GM04503 (cell line): ENCODE results near the gene FAM76A.
"Not testable (repeated sequence)": the region's sequence is repeated elsewhere in the genome, so short reads cannot be mapped to it uniquely, and the experiment has no call there.

ENCODE experiments used
- DNase-seq: peaks from one replicate; pipeline ENCODE4 v3.0.0-alpha.2; 2012; ENCODE audit warnings: low read depth

FAM76A gene

DNA sequence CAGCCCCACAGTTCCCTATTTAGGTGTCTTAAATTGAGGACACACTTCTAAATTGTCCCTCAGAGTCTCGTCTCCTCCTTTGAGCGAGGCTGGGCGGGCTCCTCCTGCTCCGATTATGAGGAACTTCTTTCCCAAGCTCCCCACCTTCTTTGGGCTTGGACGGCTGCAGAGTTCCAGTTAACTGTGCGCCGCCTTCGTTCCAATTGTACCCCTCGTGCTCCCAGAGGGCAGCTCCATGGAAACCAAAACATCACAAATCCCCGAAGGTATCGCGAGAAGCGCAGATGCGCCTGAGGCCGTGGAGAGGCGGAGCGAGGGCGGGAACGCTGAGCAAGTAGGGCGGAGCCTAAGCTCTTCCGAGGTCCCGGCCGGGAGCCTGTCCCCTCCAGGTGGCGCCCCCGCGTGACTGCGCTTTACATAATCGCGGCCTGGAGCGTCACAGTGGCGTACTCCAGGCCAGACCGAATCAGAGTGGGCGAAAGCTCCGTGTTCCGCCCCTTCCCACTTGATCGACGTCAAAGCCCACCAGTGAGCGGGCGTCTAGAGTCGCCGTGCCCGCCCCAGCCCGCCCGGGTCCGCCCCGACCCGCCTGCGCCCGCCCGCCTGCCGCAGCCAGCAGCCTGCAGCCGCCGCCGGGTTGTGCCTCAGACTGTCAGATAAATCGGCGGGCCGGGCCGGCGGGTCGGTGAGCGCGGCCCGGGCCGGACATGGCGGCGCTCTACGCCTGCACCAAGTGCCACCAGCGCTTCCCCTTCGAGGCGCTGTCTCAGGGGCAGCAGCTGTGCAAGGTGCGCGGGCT is at the start of gene FAM76A:
FAM76A (plus strand) TSS at position 588 of the 799 bp plus-strand sequence; CDS start at position 708, 120 bp downstream.
- DNase-seq: peak; percentile 93

DNA sequence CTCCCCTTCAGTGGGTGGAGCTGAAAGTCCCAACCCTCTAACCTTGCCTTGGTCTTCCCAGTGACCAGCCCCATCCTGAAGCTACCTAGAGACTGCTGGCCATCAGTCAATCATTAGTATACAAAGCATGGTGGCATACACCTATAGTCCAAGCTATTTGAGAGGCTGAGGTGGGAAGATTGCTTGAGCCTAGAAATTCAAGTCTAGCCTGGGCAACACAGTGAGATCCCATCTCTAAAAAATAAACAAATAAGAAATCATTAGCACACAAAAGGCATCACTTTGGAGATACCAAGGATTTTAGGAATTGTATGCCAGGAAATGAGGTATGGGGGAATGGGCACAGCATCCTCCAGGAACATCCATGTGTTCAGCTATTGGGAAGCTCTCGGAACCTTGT is 49.4 kb upstream of the FAM76A start:
- DNase-seq: no peak

DNA sequence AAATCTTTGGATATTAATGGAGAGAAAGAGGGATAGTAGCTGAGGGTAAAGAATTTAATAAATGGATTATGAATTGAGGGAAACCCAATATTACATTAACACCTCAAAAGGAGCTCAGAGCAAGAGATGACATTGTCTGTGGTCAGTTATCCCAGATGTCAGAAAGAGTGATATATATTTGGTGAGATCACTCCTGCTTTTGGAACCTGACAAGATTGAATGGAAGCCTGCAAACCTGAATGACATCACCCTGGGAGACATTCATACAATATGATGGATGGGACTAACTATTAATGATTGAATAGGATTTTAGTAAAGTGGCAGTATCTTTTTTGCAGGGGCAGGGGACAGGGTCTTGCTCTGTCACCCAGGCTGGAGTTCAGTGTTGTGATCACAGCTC is 47.0 kb upstream of the FAM76A start:
- DNase-seq: no peak

DNA sequence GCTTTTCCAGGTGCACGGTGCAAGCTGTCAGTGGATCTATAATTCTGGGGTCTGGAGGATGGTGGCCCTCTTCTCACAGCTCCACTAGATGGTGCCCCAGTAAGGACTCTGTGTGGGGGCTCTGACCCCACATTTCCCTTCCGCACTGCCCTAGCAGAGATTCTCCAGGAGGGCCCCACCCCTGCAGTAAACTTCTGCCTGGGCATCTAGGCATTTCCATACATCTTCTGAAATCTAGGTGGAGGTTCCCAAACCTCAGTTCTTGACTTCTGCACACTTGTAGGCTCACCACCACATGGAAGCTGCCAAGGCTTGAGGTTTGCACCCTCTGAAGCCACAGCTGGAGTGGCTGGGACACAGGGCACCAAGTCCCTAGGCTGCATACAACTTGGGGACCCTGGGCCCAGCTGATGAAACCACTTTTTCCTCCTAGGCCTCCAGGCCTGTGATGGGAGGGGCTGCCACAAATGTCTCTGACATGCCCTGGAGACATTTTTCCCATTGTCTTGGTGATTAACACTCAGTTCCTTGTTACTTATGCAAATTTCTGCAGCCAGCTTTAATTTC is 45.5 kb upstream of the FAM76A start:
- not testable (repeated sequence) for DNase-seq

DNA sequence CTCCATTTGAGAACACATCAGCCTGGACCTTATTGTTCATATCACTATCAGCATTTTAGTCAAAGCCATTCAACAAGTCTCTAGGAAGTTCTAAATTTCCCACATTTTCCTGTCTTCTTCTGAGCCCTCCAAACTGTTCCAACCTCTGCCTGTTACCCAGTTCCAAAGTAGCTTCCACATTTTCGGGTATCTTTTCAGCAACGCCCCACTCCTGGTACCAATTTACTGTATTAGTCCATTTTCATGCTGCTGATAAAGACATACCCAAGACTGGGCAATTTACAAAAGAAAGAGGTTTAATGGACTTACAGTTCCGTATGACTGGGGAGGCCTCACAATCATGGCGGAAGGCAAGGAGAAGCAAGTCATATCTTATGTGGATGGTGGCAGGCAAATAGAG is 44.2 kb upstream of the FAM76A start:
- not testable (repeated sequence) for DNase-seq

DNA sequence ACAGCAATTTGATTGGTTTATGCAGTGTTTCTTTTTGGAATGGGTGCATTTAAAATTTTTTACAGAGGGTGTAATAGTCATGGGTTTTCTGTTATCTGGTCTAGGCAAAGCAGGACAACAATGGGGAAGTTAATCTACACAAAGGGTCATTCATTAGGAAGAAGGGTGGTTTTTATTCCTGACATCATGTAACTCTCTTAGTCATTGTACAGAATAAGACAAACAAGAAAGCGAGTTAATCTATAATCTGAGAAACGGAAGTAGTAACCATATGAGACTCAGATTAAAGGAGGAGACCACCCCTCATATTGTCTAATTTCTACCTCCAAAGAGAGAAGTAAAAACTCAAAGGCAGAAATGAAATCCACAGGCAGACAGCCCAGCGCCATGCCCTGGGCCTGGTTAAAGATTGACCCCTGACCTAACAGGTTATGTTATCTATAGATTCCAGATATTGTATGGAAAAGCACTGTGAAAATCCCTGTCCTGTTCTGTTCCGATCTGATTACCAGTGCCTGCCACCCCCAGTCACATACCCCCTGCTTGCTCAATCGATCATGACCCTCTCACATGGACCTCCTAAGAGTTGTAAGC is 43.3 kb upstream of the FAM76A start:
- DNase-seq: no peak

DNA sequence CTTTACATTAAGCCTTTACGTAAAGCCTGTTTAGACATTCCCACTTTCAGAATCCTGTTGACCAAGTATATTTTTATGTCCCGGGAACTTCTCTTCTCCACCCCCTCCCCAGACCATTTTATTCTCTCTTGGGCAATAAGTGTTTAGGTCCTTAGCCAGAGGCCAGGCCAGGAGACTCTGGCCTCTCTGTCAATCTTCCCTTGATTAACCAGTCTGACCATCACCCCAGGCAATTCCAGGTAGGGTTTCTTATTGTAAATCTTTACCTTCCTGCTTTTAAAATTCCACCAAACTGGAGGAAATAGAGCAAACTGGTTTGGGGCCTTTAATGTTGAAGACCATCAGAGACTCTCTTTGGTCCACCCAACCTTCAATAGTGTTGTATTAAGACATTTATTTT is 41.6 kb upstream of the FAM76A start:
- no peak for DNase-seq

DNA sequence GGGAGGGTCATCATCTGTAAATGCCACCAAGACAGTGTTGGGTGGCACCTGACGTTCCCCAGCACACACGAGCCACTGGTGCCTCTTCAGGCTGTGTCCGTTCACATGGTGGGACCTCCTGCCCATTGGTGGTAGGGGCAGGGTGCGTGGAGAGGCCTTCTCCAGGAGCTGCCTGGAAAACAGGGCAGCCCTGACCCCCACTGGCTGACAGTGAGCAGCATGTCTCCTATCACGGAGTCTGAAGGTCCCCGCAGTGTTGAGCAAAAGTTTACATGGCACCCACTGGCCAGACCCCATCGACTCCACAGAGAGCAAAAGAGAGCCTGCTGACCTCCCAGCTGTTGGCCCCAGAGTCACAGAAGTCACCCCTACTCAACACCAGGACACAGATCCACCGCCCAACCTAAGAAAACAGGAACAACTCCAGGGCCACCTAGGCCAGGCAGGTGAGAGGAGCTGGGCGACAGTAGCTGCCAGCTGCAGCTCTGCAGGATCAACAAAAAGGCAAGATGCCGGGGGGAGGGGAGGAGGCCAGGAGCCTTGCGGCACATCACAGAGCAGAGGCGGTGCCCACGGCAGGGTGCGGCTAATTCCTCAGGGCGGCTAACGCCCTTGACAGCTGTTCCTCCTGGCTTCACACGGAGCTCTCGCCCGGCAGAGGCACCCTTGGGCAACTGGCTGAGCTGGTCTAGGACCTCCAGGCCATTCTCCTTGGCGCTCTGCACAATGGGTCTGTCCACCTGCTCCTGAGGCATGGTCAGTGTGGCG is 39.4 kb upstream of the FAM76A start:
- DNase-seq: no peak

DNA sequence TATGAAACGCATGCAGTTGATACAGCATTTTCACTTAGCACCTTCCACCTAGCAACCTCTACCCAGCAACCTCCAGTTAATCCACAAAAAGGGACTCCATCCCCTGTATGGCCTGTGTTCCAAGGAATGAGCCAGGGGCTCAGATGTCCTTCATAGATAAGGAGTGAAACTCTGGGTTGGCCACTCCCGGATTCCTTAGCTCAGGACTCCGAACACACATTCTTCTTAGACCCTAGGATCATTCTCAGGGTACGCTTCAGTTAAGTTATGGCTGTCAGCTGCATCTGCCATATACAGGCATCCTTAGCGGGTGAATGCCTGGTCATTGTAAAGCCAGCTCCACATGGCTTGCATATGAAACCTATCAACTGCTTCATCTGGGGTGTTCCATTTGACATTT is 37.9 kb upstream of the FAM76A start:
- no peak for DNase-seq

DNA sequence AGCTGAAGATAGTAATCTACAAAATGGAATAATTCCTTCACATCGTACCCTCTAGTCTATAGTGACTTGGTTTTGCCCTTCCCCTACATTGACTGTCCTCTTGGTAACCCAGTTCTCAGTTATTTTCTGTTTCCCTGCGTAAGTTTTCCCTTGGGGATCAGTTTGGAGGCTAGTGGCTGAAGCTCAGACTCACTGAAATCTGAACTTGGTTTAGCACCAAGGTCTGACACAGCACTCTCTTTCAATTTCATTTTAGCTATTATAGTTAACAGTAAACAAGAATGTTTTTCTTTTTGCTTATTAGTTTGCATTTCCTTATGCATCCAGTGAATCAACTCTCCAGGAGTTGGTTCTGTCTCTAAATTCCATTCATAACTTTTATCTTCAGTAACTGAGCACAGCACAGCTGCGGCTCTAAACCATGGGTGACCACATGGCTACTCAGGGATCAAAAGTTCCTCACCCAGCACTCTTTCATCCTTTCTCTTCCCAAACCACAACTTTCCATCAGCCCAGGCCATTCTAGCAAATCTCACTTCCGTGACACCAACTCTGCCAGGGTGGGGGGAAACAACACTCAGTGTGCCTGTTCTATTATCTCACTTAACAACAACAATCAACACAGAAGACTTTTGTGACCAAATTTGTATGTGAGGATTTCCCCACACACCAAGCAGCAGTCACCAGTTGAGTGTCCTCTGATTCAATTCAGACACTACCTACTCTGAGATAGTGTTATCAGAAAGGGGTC is 36.2 kb upstream of the FAM76A start:
- DNase-seq: peak; percentile 72

DNA sequence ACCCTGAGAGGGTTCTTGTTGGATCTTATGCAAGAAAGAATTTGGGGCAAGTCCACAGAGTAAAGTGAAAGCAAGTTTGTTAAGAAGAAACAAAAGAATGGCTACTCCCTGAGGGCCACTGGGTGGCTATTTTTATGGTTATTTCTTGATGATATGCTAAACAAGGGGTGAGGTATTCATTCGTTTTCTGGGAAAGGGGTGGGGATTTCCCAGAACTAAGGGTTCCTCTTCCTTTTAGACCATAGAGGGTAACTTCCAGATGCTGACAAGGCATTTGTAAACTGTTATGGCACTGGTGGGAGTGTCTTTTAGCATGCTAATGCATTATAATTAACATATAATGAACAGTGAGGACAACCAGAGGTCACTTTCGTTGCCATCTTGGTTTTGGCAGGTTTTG is 35.6 kb upstream of the FAM76A start:
- DNase-seq: no peak

DNA sequence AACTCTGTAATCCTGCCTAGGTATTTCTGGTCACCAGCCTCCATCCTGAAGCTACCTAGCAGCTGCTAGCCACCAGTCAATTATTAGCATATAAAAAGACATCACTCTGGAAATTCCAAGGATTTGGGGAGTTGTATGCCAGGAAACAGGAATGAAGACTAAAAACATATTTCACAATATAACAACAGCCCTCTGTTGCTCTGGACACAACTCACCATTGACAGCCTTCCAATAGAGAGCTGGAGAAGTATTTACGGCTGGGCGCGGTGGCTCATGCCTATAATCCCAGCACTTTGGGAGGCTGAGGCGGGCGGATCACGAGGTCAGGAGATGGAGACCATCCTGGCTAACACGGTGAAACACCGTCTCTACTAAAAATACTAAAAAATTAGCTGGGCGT is 28.9 kb upstream of the FAM76A start:
- DNase-seq: not testable (repeated sequence)

DNA sequence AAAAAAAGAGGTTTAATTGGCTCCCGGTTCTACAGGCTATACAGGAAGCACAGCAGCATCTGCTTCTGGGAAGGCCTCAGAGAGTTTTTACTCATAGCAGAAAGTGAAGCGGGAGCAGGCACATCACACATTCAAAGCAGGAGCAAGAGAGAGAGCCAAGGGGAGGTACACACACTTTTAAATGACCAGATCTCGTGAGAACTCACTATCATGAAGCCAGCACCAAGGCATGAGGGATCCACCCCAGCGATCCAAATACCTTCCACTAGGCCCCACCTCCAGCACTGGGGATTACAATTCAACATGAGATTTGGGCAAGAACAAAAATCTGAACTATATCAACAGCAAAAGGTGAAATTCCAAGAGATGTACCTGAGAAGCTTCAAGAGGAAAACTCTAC is 20.8 kb upstream of the FAM76A start:
- DNase-seq: no peak

DNA sequence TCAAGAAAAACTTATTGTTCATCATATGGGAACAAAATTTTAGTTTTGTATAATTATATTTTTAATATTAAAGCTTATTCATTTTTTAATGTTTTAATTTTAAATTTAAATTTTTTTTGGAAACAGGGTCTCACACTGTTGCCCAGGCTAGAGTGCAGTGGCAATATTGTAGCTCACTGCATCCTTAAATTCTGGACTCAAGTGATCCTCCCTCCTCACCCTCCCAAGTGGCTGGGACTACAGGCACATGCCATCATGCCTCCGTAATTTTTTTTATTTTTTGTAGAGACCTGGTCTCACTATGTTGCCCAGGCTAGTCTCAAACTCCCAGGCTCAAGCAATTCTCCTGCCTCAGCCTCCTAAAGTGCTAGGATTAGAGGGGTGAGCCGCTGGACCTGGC is 20.2 kb upstream of the FAM76A start:
- no peak for DNase-seq

DNA sequence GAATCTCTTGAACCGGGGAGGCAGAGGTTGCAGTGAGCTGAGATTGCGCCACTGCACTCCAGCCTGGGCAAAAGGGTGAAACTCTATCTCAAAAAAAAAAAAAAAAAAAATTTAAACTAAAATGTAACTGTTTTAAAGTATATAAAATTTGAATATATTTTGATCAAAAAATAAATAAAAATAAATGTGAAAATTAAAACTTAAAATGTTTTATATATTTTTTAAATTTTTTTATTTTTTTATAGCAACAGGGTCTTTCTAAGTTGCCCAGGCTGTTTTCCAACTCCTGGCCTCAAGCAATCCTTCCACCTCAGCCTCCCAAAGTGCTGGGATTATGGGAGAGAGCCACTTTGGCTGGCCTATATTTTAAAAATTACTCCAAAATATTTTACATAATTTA is 15.2 kb upstream of the FAM76A start:
- DNase-seq: no peak

DNA sequence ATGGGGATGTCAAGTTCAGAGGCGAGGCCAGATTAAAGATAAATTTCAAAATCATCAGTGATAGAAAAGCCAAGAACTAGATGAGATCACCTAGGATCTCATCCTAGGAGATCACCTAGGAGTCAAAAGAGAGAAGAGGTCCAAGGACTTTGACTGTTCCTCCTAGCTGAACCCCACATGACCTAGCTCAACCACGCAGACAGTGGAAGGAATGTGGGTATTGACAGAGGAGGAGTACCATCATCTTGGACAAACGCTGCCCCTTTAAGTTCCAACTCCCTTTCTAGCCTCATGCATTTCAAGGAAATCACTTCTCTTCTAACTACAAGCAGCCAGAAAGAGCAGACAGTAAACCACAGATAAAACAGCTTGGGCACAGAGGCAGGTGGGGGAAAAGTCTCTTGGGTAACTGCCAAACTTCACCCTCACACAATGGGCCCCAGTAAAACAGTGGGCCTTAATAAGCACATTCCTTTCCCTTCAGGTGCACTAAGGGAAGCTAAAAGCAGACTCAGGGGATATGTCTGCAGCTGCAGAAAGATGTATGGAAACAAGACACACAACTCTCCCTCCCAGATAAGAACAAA is 12.5 kb upstream of the FAM76A start:
- no peak for DNase-seq

DNA sequence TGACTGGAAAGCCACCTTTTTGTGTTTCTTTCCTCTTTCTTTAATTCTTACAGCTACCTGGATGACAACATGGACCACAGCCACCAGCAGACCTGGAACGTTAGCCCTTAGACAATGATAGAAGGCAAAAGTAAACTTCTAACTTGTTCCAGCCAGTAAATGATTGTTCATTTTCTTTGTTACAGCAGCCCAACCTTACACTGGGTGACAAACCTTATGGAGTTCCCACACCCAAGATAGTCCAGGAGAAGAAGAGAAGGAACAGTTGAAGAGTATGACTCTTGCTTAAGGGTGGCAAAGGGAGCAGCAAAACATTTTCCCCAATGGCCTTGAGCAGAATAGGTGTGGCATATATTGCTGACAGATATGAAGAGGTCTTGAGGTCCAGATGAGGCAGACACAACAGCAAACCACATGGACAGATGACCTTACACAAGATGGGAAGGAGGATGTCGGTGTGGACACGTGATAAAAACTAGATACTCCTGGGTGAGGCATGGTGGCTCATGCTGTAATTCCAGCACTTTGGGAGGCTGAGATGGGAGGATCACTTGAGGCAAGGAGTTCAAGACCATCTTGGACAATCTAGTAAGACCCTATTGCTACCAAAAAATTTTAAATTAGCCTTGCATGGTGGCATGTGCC is 11.8 kb upstream of the FAM76A start:
- DNase-seq: no peak

DNA sequence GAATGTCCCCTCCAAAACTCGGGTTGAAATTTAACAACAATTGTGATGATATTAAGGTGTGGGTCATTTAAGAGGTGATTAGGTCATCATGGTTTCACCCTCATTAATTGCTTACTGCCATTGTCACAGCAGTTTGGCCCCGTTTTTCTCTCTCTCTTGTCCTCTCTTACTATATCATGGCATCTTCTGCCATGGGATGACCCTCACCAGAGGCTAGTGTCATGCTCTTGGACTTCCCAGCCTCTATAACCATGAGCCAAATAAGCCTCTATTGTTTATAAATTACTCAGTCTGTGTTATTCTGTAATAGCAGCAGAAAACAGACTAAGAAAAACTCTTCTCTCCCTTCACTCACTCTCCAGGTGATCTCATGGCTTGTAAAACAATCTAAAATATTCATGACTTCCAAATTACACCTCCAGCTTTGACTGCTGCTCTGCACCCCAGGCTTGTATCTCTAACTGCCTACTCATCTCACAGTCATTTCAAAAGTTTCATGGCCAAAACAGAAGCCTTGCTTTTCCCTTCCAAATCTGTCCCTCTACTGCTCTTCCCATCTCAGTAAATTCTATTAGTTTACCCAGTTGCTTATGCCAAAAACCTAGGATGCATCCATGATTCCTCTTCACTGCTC is 9.4 kb upstream of the FAM76A start:
- DNase-seq: no peak

DNA sequence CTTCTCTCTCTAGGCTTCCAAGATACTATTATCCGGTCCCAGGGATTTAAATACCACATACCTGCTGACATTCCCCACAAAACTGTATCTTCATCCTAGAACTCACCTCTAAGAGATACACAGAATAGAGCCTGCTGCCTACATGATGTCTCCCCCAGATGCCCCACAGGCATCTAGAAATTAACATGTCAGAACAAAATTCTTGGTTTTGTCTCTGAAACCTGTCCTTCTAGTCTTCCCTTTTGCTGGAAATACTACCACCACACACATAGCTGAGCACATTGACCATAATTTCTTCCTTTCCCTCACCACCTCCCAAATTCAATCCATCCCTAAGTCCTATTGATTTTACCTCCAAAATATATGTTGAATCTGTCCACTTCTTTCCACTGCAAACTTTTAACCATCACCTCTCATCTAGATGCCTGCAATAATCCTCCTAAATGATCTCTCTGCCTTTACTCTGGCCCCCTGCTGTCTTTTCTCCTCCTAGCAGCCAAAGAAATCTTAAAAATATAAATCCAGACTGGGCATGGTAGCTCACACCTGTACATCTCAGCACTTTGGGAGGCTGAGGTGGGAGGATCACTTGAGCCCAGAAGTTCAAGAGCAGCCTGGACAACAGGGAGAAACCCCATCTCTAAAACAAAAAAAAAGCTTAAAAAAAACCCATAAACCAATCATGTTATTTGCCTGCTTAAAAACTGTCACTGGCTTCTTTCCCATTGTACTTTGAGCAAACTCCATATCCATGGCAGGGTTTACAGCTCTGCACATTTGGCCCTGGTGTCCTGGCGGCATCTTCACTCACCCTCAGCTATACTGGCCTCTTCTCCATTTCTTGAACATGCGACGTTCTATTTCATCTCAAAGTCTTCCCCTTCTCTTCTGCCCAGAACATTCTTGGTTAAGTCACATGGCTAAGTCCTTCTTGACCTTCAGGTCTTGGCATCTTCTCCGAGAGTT is 6.2 kb upstream of the FAM76A start:
- no peak for DNase-seq
